Uterus (tissue), 4 donors: ENCODE measurements around the gene RNU6-1. TPM values are rescaled to one million over a fixed set of nuclear protein-coding genes. Genes with fewer than 3 reads are reported as not detected.

Experiments
- DNase-seq, 2 donors: peaks; one replicate each; pipeline ENCODE4 v3.0.0-alpha.2; 2019 to 2020
- H3K27ac ChIP-seq, 2 donors: fragments of 200-600 bp; sonication (generic); 1 replicate in 1 of 2; 2 replicates in 1 of 2; pipeline ENCODE4 v1.5.1; 2016 to 2018
- H3K27me3 ChIP-seq, 2 donors: fragments of 200-600 bp; sonication (generic); one replicate each; pipeline ENCODE4 v1.5.1; 2018 to 2019; ENCODE audit warnings: control low read depth in 1 of 2
- H3K36me3 ChIP-seq, 2 donors: fragments of 200-600 bp; sonication (generic); one replicate each; pipeline ENCODE4 v1.5.1; 2019; ENCODE audit warnings: control low read depth in 1 of 2
- H3K4me1 ChIP-seq, 2 donors: fragments of 200-600 bp; sonication (generic); one replicate each; pipeline ENCODE4 v1.5.1; 2018 to 2019; ENCODE audit warnings: control low read depth in 1 of 2
- H3K4me3 ChIP-seq, 2 donors: fragments of 200-600 bp; sonication (generic); 1 replicate in 1 of 2; 2 replicates in 1 of 2; pipeline ENCODE4 v1.5.1; 2018 to 2019; ENCODE audit warnings: mild to moderate bottlenecking in 1 of 2
- H3K9me3 ChIP-seq, 2 donors: fragments of 200-600 bp; sonication (generic); one replicate each; pipeline ENCODE4 v1.5.1; 2019; ENCODE audit warnings: control low read depth in 1 of 2
- CTCF ChIP-seq, 4 experiments: fragments of 200-600 bp in 2 of 4; fragments of 450-650 bp in 2 of 4; sonication (generic) in 2 of 4; IDR thresholded peaks; one replicate each; pipeline ENCODE4 v1.5.1; 2016 to 2019; ENCODE audit warnings: antibody characterized with exemption in 4 of 4, mild to moderate bottlenecking in 2 of 4, moderate library complexity in 1 of 4
- POLR2A ChIP-seq, 2 donors: fragments of 450-650 bp; IDR thresholded peaks; one replicate each; pipeline ENCODE4 v1.6.1; 2016; ENCODE audit warnings: antibody characterized with exemption in 2 of 2, mild to moderate bottlenecking in 1 of 2, moderate library complexity in 1 of 2
- intact Hi-C: fragments of 100-400 bp; cut with DNase I; formaldehyde crosslinking; loops from one replicate; pipeline ENCODE4 v1.15.1; 2023; ENCODE audit warnings: low total_unique reads
- total RNA-seq, 4 donors: library from RNA; depleted of rRNA in 3 of 4; stranded (reverse); fragments of >200 nt in 3 of 4; gene quantifications; one replicate each; pipeline versions ENCODE4 v1.1.0 to v1.2.4, GENCODE V29; 2014 to 2023
- donor health status: DM: yes; HTN: yes; CAD: no.

RNU6-1 gene
- total RNA-seq, 4 donors from 2014 or later: not detected

- Histone ChIP-seq H3K4me3 (no peak overlapping the region), H3K9me3 (no peaks in the 10 kb centered on the region), H3K36me3 (no peaks in the 10 kb centered on the region), H3K27ac (no peak overlapping the region), H3K4me1 (peaks cover 0 to 25% of the 10 kb centered on the region in 2 donors), H3K27me3 (peaks cover 66 to 78% of the 10 kb centered on the region in 2 donors)
- intact Hi-C loops: no loop called here
- no peak for DNase-seq
- TF ChIP-seq POLR2A (IDR thresholded peaks at IDR 0.05) (no peak), CTCF (IDR thresholded peaks at IDR 0.05) (no peak)
Measured at GRCh38 chr15:67827562-67828277, 12.1 kb downstream of the RNU6-1 start.

GRCh38 chr15:67826717-67827561 lies 12.9 kb downstream of the RNU6-1 start:
- Histone ChIP-seq H3K36me3 (no peaks in the 10 kb centered on the region), H3K27me3 (peaks cover 63 to 78% of the 10 kb centered on the region in 2 donors), H3K4me1 (peaks cover 0 to 24% of the 10 kb centered on the region in 2 donors), H3K9me3 (no peaks in the 10 kb centered on the region), H3K27ac (no peak overlapping the region), H3K4me3 (no peak overlapping the region)
- no peak for DNase-seq
- intact Hi-C loops: no loop called here
- TF ChIP-seq POLR2A (IDR thresholded peaks at IDR 0.05): no peak
- TF ChIP-seq CTCF (IDR thresholded peaks at IDR 0.05): no peak

GRCh38 chr15:67825881-67826716 lies 13.7 kb downstream of the RNU6-1 start:
- Histone ChIP-seq H3K4me1 (peaks cover 0 to 24% of the 10 kb centered on the region in 2 donors), H3K36me3 (no peaks in the 10 kb centered on the region), H3K27ac (no peak overlapping the region), H3K9me3 (no peaks in the 10 kb centered on the region), H3K27me3 (peaks cover 62 to 78% of the 10 kb centered on the region in 2 donors), H3K4me3 (no peak overlapping the region)
- DNase-seq: no peak
- intact Hi-C loops: no loop called here
- no peak for TF ChIP-seq POLR2A (IDR thresholded peaks at IDR 0.05)
- TF ChIP-seq CTCF (IDR thresholded peaks at IDR 0.05): no peak

- no peak for TF ChIP-seq POLR2A (IDR thresholded peaks at IDR 0.05)
- no peak for TF ChIP-seq CTCF (IDR thresholded peaks at IDR 0.05)
- no peaks in the 10 kb centered on the region for H3K9me3 ChIP-seq
- H3K36me3 ChIP-seq: no peaks in the 10 kb centered on the region
- no peak within 1 kb of the TSS for H3K27ac ChIP-seq
- peaks cover 57 to 78% of the 10 kb centered on the region in 2 donors for H3K27me3 ChIP-seq
- intact Hi-C loops: no loop called here
- no peak within 1 kb of the TSS for H3K4me3 ChIP-seq
- H3K4me1 ChIP-seq: peaks cover 0 to 24% of the 10 kb centered on the region in 2 donors
- DNase-seq: no peak
Measured at GRCh38 chr15:67824976-67825880, 14.6 kb downstream of the RNU6-1 start, which contains the start of gene SKOR1. TSS of gene SKOR1 (plus strand) at chr15:67825509. CDS start at chr15:67825603, 94 bp downstream.
